ENCODE measurements around the gene DCLRE1B. TPM values are rescaled to one million over a fixed set of nuclear protein-coding genes. Genes with fewer than 3 reads are reported as not detected.
A peak's percentile ranks its signal among the peaks of the same experiment; 100 is the strongest.
"Not testable (repeated sequence)": the region's sequence is repeated elsewhere in the genome, so short reads cannot be mapped to it uniquely, and the experiment has no call there.

The DCLRE1B gene
- total RNA-seq, 2 experiments from 2014 or later = 19.1 to 19.3 TPM

GRCh38 chr1:113945329-113945728, 40.2 kb downstream of the DCLRE1B start:
- POLR2A ChIA-PET = interaction anchor here (5.2 kb wide), 1 partner anchor 14 kb away, joined by 60 read pairs; the partner anchor contains the start of gene HIPK1
- no peak overlapping the region for H3K4me3 Mint-ChIP-seq
- H3K27ac Mint-ChIP-seq = peak overlapping the region; percentile 57
- no peaks in the 10 kb centered on the region for H3K9me3 Mint-ChIP-seq
- intact Hi-C loops (cut with micrococcal nuclease) = no loop called here
- CTCF ChIA-PET = interaction anchor here (0.7 to 7.6 kb wide), 4 partner anchors 9 to 15 kb away, joined by 4 to 57 read pairs (median 4); partner anchors contain the start of gene HIPK1
- H3K4me1 Mint-ChIP-seq (ENCODE audit: low read depth) = peaks cover 75% of the 10 kb centered on the region
- DNase-seq = no peak
- no peak for TF ChIP-seq CTCF (IDR thresholded peaks at IDR 0.05)
- H3K36me3 Mint-ChIP-seq (ENCODE audit: low read depth) = peaks cover 49% of the 10 kb centered on the region
- no peak for ATAC-seq
- no peaks in the 10 kb centered on the region for H3K27me3 Mint-ChIP-seq

GRCh38 chr1:113946112-113946511, 41.0 kb downstream of the DCLRE1B start:
- H3K9me3 Mint-ChIP-seq = no peaks in the 10 kb centered on the region
- ATAC-seq (no peak), DNase-seq (no peak)
- ChIA-PET CTCF (interaction anchor here (1.1 to 7.6 kb wide), 7 partner anchors 7 to 400 kb away, joined by 4 to 57 read pairs (median 6); partner anchors contain the start of gene HIPK1), POLR2A (interaction anchor here (5.2 kb wide), 1 partner anchor 15 kb away, joined by 60 read pairs; the partner anchor contains the start of gene HIPK1)
- H3K36me3 Mint-ChIP-seq (ENCODE audit: low read depth) = peaks cover 46% of the 10 kb centered on the region
- H3K4me1 Mint-ChIP-seq (ENCODE audit: low read depth) = peaks cover 73% of the 10 kb centered on the region
- H3K4me3 Mint-ChIP-seq = no peak overlapping the region
- intact Hi-C loops (cut with micrococcal nuclease) = loop anchor here (2.0 kb wide), 1 partner anchor 13 kb away; no protein-coding TSS in a partner anchor
- no peak for TF ChIP-seq CTCF (IDR thresholded peaks at IDR 0.05)
- H3K27me3 Mint-ChIP-seq = no peaks in the 10 kb centered on the region
- peak overlapping the region; percentile 88 for H3K27ac Mint-ChIP-seq

GRCh38 chr1:113946678-113947387, 41.7 kb downstream of the DCLRE1B start:
- ATAC-seq = peak; percentile 41
- peaks cover 46% of the 10 kb centered on the region for H3K36me3 Mint-ChIP-seq (ENCODE audit: low read depth)

GRCh38 chr1:113947388-113948107, 42.4 kb downstream of the DCLRE1B start:
- TF ChIP-seq CTCF (IDR thresholded peaks at IDR 0.05) = no peak
- Mint-ChIP-seq H3K27me3 (no peaks in the 10 kb centered on the region), H3K4me3 (peak overlapping the region; percentile 48), H3K27ac (peak overlapping the region; percentile 88), H3K4me1 (ENCODE audit: low read depth) (peaks cover 76% of the 10 kb centered on the region), H3K36me3 (ENCODE audit: low read depth) (peaks cover 43% of the 10 kb centered on the region), H3K9me3 (no peaks in the 10 kb centered on the region)
- POLR2A ChIA-PET = interaction anchor here (1.2 to 5.2 kb wide), 3 partner anchors 8 to 135 kb away, joined by 4 to 60 read pairs (median 11); partner anchors contain the start of genes HIPK1 and RSBN1
- ATAC-seq (peak; percentile 42), DNase-seq (no peak)
- intact Hi-C loops (cut with micrococcal nuclease) = loop anchor here (2.0 kb wide), 1 partner anchor 15 kb away; no protein-coding TSS in a partner anchor
- CTCF ChIA-PET = interaction anchor here (1.2 to 7.6 kb wide), 8 partner anchors 8 to 399 kb away, joined by 3 to 57 read pairs (median 8); partner anchors contain the start of genes AP4B1, DCLRE1B and HIPK1

More at GRCh38 chr1:113946678-113947387, 41.7 kb downstream of the DCLRE1B start:
- DNase-seq = no peak
- intact Hi-C loops (cut with micrococcal nuclease) = loop anchor here (2.0 kb wide), 1 partner anchor 14 kb away; no protein-coding TSS in a partner anchor
- H3K4me3 Mint-ChIP-seq = peak overlapping the region; percentile 48
- CTCF ChIA-PET = interaction anchor here (1.2 to 7.6 kb wide), 7 partner anchors 7 to 400 kb away, joined by 3 to 57 read pairs (median 6); partner anchors contain the start of gene HIPK1
- no peaks in the 10 kb centered on the region for H3K27me3 Mint-ChIP-seq
- H3K9me3 Mint-ChIP-seq = no peaks in the 10 kb centered on the region
- TF ChIP-seq CTCF (IDR thresholded peaks at IDR 0.05) = no peak
- POLR2A ChIA-PET = interaction anchor here (0.6 to 5.2 kb wide), 2 partner anchors 15 to 462 kb away, joined by 4 to 60 read pairs; partner anchors contain the start of gene HIPK1
- H3K4me1 Mint-ChIP-seq (ENCODE audit: low read depth) = peaks cover 76% of the 10 kb centered on the region
- H3K27ac Mint-ChIP-seq = peak overlapping the region; percentile 88

- POLR2A ChIA-PET = interaction anchor here (0.8 to 5.2 kb wide), 4 partner anchors 9 to 165 kb away, joined by 3 to 60 read pairs (median 8); partner anchors contain the start of genes HIPK1 and RSBN1
- Mint-ChIP-seq H3K4me1 (ENCODE audit: low read depth) (peaks cover 74% of the 10 kb centered on the region), H3K4me3 (peak overlapping the region; percentile 48), H3K36me3 (ENCODE audit: low read depth) (peaks cover 44% of the 10 kb centered on the region), H3K27ac (peak overlapping the region; percentile 88)
- intact Hi-C loops (cut with micrococcal nuclease); H3K9me3 Mint-ChIP-seq; ATAC-seq; DNase-seq; H3K27me3 Mint-ChIP-seq: not testable (repeated sequence)
- CTCF ChIA-PET = interaction anchor here (0.8 to 7.6 kb wide), 7 partner anchors 9 to 334 kb away, joined by 3 to 57 read pairs (median 12); partner anchors contain the start of genes AP4B1, DCLRE1B and HIPK1
Measured at GRCh38 chr1:113948151-113948550, 43.0 kb downstream of the DCLRE1B start.

All from activated CD8-positive, alpha-beta T cell treated with anti-CD3 and anti-CD28 coated beads for 36 hours (primary cell).